Activated CD8-positive, alpha-beta T cell treated with anti-CD3 and anti-CD28 coated beads for 36 hours (primary cell): Measurements from ENCODE around the gene DNM3. TPM values are rescaled to one million over a fixed set of nuclear protein-coding genes. Genes with fewer than 3 reads are reported as not detected.

Experiments
- ATAC-seq: fragments of 200-7000 bp; cut with Tn5 transposase; one replicate; pipeline ENCODE4 v1.10.0; 2021; ENCODE audit warnings: mild to moderate bottlenecking, moderate library complexity
- CTCF ChIA-PET: fragments of 350-600 bp; sonication (Branson Sonifier 250); formaldehyde crosslinking; loops from one replicate; lab custom pipeline; 2021; ENCODE audit warnings: antibody characterized with exemption; lab: Charles Lee
- POLR2A ChIA-PET: fragments of 350-600 bp; sonication (Branson Sonifier 250); formaldehyde crosslinking; loops from one replicate; lab custom pipeline; 2021; ENCODE audit warnings: antibody characterized with exemption; lab: Charles Lee
- DNase-seq: peaks from one replicate; pipeline ENCODE4 v3.0.0-alpha.2; 2020
- H3K27ac Mint-ChIP-seq: one replicate; pipeline ENCODE4 v1.8.0; 2021; ENCODE audit warnings: mild to moderate bottlenecking, mixed read lengths
- H3K27me3 Mint-ChIP-seq: one replicate; pipeline ENCODE4 v1.8.0; 2021; ENCODE audit warnings: mixed read lengths
- H3K36me3 Mint-ChIP-seq: one replicate; pipeline ENCODE4 v1.8.0; 2021; ENCODE audit warnings: low read depth, mixed read lengths
- H3K4me1 Mint-ChIP-seq: one replicate; pipeline ENCODE4 v1.8.0; 2021; ENCODE audit warnings: low read depth, mixed read lengths
- H3K4me3 Mint-ChIP-seq: one replicate; pipeline ENCODE4 v1.8.0; 2021; ENCODE audit warnings: mild to moderate bottlenecking, moderate library complexity, mixed read lengths
- H3K9me3 Mint-ChIP-seq: one replicate; pipeline ENCODE4 v1.8.0; 2021; ENCODE audit warnings: mixed read lengths
- intact Hi-C: fragments of 100-400 bp; cut with micrococcal nuclease; formaldehyde crosslinking; loops from one replicate; pipeline ENCODE4 v1.10.0; 2022
- total RNA-seq, 2 experiments: library from RNA; stranded (reverse); gene quantifications; one replicate each; pipeline ENCODE4 v1.2.3, GENCODE V29; 2021
- TF ChIP-seq, protein P1 (sequence below): fragments of 200-600 bp; IDR thresholded peaks from one replicate; pipeline ENCODE4 v1.8.0; 2022; ENCODE audit warnings: antibody characterized with exemption, mild to moderate bottlenecking

DNM3 gene
- total RNA-seq, 2 experiments from 2014 or later: 0.58 to 1.1 TPM

DNA sequence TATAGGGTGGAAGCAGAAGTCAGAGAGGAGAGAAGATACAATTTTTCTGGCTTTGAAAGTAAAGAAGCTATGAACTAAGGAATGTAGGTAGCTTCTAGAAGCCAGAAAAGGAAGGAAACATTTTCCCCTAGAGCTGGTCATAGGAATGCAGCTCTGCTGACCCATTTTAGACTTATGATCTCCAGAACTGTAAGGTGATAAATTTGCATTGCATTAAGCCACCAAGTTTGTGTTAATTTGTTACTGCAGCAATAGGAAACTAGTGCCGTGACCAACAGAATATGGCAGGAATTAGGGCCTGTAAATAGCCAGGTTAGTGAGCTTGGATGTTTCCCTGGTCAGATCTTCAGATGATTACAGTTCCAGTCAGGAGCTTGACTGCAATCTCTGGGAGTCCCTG is 334.9 kb downstream of the DNM3 start:
- Mint-ChIP-seq H3K27ac (no peak overlapping the region), H3K4me3 (no peak overlapping the region), H3K9me3 (no peaks in the 10 kb centered on the region), H3K36me3 (no peaks in the 10 kb centered on the region), H3K27me3 (peaks cover 6% of the 10 kb centered on the region), H3K4me1 (peaks cover 8% of the 10 kb centered on the region)
- no peak for DNase-seq
- ChIA-PET POLR2A (interaction anchor here (0.9 kb wide), 1 partner anchor 9 kb away, joined by 3 read pairs; no protein-coding TSS in a partner anchor), CTCF (no interaction called here)
- TF ChIP-seq, protein P1, sequence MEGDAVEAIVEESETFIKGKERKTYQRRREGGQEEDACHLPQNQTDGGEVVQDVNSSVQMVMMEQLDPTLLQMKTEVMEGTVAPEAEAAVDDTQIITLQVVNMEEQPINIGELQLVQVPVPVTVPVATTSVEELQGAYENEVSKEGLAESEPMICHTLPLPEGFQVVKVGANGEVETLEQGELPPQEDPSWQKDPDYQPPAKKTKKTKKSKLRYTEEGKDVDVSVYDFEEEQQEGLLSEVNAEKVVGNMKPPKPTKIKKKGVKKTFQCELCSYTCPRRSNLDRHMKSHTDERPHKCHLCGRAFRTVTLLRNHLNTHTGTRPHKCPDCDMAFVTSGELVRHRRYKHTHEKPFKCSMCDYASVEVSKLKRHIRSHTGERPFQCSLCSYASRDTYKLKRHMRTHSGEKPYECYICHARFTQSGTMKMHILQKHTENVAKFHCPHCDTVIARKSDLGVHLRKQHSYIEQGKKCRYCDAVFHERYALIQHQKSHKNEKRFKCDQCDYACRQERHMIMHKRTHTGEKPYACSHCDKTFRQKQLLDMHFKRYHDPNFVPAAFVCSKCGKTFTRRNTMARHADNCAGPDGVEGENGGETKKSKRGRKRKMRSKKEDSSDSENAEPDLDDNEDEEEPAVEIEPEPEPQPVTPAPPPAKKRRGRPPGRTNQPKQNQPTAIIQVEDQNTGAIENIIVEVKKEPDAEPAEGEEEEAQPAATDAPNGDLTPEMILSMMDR: no peak
- no peak for ATAC-seq
- intact Hi-C loops: no loop called here

DNA sequence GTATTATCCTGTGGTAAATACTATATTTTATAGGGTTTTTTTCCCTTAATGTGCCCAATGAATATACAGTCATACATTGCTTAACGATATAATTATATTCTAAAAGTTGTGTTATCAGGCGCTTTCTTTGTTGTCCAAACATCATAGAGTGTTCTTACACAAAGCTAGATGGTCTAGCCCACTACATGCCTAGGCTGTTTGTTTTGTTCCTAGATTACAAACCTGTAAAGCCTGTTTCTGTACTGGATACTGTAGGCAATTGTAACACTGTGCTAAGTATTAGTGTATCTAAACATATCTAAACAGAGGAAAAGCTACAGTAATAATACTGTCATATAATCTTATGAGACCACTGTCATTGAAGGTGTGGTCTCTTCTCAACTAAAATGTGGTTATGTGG is 336.6 kb downstream of the DNM3 start:
- DNase-seq: no peak

DNA sequence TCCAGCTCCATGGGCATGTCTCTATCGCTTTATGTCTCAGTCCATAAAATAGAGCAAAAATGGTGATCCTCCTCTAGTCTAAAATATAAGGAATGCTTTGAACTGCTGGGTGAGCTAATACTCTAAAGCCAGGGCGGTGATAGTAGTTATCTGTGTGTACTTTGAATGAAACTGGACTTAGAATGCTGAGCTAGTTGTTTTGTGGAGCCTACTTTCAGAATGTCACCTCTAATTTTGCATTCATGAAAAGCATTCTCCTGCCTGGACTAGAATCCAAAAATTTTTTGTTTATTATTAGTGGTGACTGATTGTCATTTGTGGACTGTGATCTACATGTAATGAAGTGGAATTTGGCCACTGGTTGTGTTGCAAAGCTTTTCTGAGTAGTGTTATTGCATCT is 337.6 kb downstream of the DNM3 start:
- ChIA-PET CTCF (no interaction called here), POLR2A (no interaction called here)
- Mint-ChIP-seq H3K27me3 (peaks cover 4% of the 10 kb centered on the region), H3K9me3 (no peaks in the 10 kb centered on the region), H3K27ac (no peak overlapping the region), H3K4me1 (peaks cover 21% of the 10 kb centered on the region), H3K36me3 (no peaks in the 10 kb centered on the region), H3K4me3 (no peak overlapping the region)
- TF ChIP-seq, protein P1: no peak
- intact Hi-C loops: no loop called here
- no peak for DNase-seq
- ATAC-seq: no peak

More for the DNA sequence above, 336.6 kb downstream of the DNM3 start:
- ChIA-PET CTCF (no interaction called here), POLR2A (no interaction called here)
- Mint-ChIP-seq H3K4me1 (peaks cover 21% of the 10 kb centered on the region), H3K4me3 (no peak overlapping the region), H3K36me3 (no peaks in the 10 kb centered on the region), H3K27me3 (peaks cover 6% of the 10 kb centered on the region), H3K27ac (no peak overlapping the region), H3K9me3 (no peaks in the 10 kb centered on the region)
- ATAC-seq: no peak
- TF ChIP-seq, protein P1: no peak
- intact Hi-C loops: no loop called here

GRCh38 chr1:172179918-172180317 is 338.6 kb downstream of the DNM3 start:
- Mint-ChIP-seq H3K4me3 (no peak overlapping the region), H3K9me3 (no peaks in the 10 kb centered on the region), H3K36me3 (no peaks in the 10 kb centered on the region), H3K4me1 (peaks cover 23% of the 10 kb centered on the region), H3K27me3 (no peaks in the 10 kb centered on the region), H3K27ac (no peak overlapping the region)
- CTCF ChIA-PET: interaction anchor here (1.4 kb wide), 1 partner anchor 178 kb away, joined by 3 read pairs; no protein-coding TSS in a partner anchor
- ATAC-seq: no peak
- TF ChIP-seq, protein P1: no peak
- intact Hi-C loops: loop anchor here (5.0 kb wide), 1 partner anchor 217 kb away; no protein-coding TSS in a partner anchor
- POLR2A ChIA-PET: interaction anchor here (0.7 to 1.1 kb wide), 2 partner anchors 25 to 308 kb away, joined by 3 read pairs; no protein-coding TSS in a partner anchor
- no peak for DNase-seq

GRCh38 chr1:172180501-172181285 is 339.4 kb downstream of the DNM3 start:
- no peaks in the 10 kb centered on the region for H3K9me3 Mint-ChIP-seq
- H3K4me1 Mint-ChIP-seq: peaks cover 30% of the 10 kb centered on the region
- no peaks in the 10 kb centered on the region for H3K27me3 Mint-ChIP-seq
- ATAC-seq (peak; percentile 69), DNase-seq (peak; percentile 59)
- TF ChIP-seq, protein P1: no peak
- no peaks in the 10 kb centered on the region for H3K36me3 Mint-ChIP-seq
- intact Hi-C loops: loop anchor here (5.0 kb wide), 1 partner anchor 217 kb away; no protein-coding TSS in a partner anchor
- H3K4me3 Mint-ChIP-seq: peak overlapping the region; percentile 73
- H3K27ac Mint-ChIP-seq: peak overlapping the region; percentile 97
- ChIA-PET CTCF (interaction anchor here (1.1 to 1.4 kb wide), 2 partner anchors 177 to 219 kb away, joined by 3 to 5 read pairs; no protein-coding TSS in a partner anchor), POLR2A (interaction anchor here (1.1 kb wide), 1 partner anchor 26 kb away, joined by 3 read pairs; no protein-coding TSS in a partner anchor)
